Esophagus muscularis mucosa (tissue), 4 donors: ENCODE data around the gene NFILZ.

Experiments used
- CTCF ChIP-seq, 3 experiments: fragments of 200-600 bp in 2 of 3; fragments of 450-650 bp in 1 of 3; sonication (generic) in 2 of 3; IDR thresholded peaks; one replicate each; pipeline ENCODE4 v1.5.1; 2017 to 2019; ENCODE audit warnings: antibody characterized with exemption in 3 of 3, mild to moderate bottlenecking in 2 of 3, moderate library complexity in 1 of 3
- EP300 ChIP-seq: sonication (generic); formaldehyde crosslinking; IDR thresholded peaks from one replicate; pipeline ENCODE4 v1.6.1; 2017; ENCODE audit warnings: antibody characterized with exemption
- POLR2A ChIP-seq: fragments of 450-650 bp; IDR thresholded peaks from one replicate; pipeline ENCODE4 v1.6.1; 2017; ENCODE audit warnings: antibody characterized with exemption, moderate library complexity, mild to moderate bottlenecking, low read depth
- POLR2AphosphoS5 ChIP-seq, 2 donors: sonication (generic); formaldehyde crosslinking; IDR thresholded peaks; one replicate each; pipeline ENCODE4 v1.6.1; 2017; ENCODE audit warnings: antibody characterized with exemption in 2 of 2

- TF ChIP-seq POLR2AphosphoS5 (IDR thresholded peaks at IDR 0.05): no peak
- no peak for TF ChIP-seq CTCF (IDR thresholded peaks at IDR 0.05)
- no peak for TF ChIP-seq POLR2A
- TF ChIP-seq EP300: no peak
Observed at GRCh38 chr19:8630796-8631424, 477 bp downstream of the NFILZ start.
